ENCODE results near the gene HYLS1.

HYLS1 gene

DNA sequence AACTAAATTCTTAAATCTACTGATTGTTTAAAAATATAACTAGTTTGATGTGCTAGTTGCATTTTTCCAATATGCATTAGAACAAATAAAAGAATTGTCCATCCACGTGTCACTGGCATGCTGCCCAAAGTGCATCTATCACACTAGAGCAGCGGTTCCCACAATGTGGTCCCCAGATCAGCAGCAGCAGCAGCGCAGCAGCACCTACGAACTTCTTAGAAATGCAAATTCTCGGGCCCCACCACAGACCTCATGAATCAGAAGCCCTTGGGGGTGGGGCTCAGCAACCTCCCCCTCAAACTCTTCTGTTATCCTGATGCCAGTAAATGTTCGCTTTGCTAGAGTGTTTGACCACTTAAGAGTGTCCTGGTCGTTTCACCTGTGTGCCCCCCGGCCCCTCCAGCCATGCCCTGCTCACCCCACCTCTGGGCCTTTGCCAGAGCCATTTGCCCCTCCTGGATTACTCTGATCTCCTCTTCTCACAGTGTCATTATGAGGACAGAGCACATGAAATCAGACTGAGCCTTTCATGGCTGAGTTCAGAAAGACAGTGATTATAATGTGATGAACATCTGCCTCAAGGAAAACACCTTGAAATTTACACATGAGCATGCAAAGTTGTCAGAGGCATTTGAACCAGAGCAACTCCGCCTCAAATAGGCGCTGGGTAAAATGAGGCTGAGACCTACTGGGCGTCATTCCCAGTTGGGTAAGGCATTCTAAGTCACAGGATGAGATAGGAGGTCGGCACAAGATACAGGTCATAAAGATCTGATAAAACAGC is 45.8 kb downstream of the HYLS1 start:
- no peak for DNase-seq (ENCODE audit: low spot score)

DNA sequence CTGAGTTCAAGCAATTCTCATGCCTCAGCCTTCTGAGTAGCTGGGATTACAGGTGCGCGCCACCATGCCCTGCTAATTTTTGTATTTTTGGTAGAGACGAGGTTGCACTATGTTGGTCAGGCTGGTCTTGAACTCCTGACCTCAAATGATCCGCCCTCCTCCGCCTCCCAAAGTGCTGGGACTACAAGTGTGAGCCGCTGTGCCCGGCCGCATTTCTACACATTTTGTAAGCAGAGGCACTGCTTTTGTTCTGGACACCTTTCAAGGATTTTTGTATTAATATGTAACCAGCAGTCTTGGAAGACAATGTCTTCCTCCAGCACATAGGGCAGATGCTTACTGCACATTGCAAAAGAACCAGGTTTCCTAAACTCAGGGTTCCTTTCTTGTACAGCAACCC is 47.0 kb downstream of the HYLS1 start:
- DNase-seq (ENCODE audit: low spot score): no peak

- no peak for DNase-seq (ENCODE audit: low spot score)
Measured at GRCh38 chr11:125935056-125935455, 47.6 kb downstream of the HYLS1 start.

GRCh38 chr11:125935618-125936199 is 48.2 kb downstream of the HYLS1 start:
- DNase-seq (ENCODE audit: low spot score): no peak

GRCh38 chr11:125938418-125938817 is 51.0 kb downstream of the HYLS1 start:
- DNase-seq (ENCODE audit: low spot score): no peak

DNA sequence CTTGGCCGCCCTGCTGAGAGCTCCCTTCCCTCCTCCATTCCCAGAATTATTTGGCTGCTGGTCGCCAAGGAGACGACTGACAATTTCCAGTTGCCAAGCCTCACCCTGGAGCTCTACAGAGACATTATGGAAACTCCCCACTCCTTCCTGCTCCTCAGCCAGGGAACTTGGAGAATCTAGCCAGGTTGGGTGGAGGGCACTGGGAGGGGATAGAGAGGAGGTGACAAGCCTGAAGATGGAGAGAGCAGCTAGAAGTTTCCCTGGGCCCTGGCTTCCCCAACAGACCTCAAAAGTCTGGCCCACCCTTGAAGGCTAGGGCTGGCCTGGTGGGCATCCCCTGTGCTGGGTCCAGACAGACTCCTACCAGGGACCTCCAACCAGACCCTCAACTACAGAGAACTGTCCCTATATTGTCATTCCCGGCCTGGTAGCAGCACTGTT is 51.6 kb downstream of the HYLS1 start:
- DNase-seq (ENCODE audit: low spot score): no peak

DNA sequence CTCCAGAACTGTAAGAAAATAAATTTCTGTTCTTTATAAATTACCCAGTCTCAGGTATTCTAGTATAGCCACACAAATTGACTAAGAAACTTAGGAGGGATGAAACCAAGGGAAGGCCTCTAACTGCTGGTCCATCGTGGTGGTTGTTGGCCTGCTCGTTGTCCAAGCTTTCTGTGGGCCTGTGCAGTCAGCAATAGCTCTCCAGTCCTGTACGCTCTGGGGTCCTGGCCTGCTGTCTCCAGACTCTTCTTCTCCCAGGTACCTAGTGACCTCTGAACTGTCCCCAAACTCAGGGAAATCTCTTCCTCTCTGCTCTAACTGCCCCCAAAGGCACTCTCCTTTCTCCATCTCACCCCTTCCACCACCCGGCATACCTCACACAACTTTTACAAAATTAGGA is 52.7 kb downstream of the HYLS1 start:
- no peak for DNase-seq (ENCODE audit: low spot score)

DNA sequence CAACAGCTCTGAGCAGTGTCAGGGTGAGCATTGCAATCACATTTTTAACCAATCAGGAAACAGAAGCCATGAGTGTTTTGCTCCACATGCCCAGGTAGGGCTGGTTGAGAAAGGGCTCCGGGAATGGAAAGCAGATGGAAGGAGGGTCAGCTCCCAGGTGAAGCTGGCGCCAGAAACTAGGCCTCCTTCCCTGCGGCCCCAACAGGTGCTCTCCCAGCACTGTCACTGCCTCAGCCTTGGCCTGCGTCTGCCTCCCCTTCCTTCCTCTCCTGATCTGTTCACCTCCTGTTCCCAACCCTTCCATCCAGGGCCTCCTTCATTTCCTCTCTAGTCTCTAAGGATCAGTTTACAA is 53.8 kb downstream of the HYLS1 start:
- DNase-seq (ENCODE audit: low spot score): no peak

- peak; percentile 78 for DNase-seq (ENCODE audit: low spot score)
Measured at GRCh38 chr11:125941619-125942611, 54.4 kb downstream of the HYLS1 start.

- DNase-seq (ENCODE audit: low spot score): no peak
Measured at GRCh38 chr11:125942771-125943428, 55.4 kb downstream of the HYLS1 start.

DNA sequence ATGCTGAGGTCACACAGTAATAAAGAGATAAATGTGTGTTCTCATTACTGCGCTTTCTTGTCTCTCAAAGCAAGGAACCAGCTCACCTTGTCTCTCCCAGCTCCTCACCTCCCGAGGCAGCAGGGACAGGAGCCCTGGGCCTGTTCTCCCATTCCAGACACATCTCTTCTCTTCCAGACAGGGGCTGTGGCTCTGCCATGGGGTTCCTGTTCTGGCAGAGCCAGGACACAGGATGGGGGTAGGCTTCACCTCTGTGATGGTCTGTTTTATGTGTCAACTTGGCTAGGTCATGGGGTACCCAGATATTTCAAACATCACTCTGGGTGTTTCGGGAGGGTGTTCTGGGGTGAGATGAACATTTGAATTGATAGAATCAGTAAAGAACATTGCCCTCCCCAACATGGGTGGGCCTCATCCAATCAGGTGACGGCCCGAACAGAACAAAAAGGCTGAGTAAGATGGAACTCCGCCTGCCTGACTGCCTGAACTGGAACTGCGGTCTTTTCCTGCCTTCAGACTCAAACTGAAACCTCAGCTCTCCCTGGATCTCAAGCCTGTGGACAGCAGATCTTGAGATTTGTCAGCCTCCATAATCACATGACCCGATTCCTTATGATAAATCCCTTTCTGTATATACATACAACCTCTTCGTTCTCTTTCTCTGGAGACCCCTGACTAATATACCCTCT is 56.3 kb downstream of the HYLS1 start:
- DNase-seq (ENCODE audit: low spot score): no peak

GRCh38 chr11:125944350-125945010 is 57.0 kb downstream of the HYLS1 start:
- DNase-seq (ENCODE audit: low spot score): no peak

- no peak for DNase-seq (ENCODE audit: low spot score)
Measured at GRCh38 chr11:125945011-125945796, 57.7 kb downstream of the HYLS1 start.

DNA sequence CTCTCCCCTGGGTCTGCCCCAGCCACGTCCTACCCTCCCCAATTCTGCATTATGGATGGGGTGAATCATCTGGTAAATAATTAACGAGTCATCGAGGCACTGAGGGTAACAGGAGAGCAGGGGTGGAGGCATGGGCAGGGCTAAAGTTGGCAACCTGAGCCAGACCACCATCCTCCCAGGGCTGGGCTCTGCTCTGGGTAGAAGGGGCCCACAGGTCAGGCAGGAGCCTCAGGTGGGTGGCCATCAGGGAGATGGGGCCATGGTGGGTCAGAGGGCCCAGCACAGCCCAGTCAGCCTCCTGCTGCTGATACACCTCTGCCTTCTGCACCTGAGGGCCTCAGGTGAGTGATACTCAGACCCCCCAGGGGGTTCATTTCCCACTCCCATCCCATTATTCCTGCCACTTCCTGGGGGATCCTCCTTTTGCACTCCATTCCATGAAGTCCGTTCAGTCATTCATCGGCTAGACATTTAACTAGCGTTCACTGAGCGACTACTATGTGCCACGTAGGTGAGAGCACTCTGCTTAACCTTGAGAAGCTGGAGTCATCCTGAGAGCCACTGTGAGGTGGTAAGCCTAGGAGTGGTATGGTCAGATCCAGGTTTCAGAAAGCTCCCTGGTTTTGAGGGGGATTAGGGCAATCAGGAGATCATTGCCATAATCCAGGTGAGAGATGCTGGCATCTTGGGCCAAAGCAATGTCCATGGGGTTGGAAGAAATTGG is 58.5 kb downstream of the HYLS1 start, which contains the start of gene VSIG10L2:
Gene VSIG10L2, plus strand, starts transcription at position 248 of the 724 bp plus-strand sequence. Its CDS starts 12 bp downstream, at position 260.
- DNase-seq (ENCODE audit: low spot score): no peak

DNA sequence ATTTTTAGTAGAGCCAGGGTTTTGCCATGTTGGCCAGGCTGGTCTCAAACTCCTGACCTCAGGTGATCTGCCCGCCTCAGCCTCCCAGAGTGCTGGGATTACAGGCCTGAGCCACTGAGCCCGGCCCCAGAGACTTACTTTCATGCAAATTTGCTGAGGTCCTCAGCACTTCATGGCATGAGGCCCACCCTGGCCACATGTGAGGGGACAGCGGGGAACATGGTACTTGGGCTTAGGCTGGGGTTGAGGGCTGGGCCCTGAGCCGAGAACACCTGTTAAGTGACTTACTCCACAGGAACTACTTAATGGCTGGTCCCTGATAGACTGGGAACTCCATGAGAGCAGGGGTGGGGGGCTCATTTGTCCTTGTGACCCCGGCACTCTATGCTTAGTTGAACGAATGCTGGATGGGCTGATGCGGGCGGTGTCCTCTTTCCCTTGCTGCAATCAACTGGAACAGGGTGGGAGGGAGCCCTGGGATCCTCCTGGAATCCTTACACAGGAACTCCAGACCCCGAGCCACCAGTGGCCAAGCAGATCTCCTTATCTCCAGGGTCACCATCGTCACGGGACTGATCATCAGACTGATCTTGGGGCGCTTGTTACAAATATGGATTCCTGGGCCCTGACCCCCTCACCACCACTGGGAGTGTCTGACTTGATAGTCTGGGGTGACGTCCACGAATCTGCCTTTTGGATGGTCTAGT is 59.4 kb downstream of the HYLS1 start:
- DNase-seq (ENCODE audit: low spot score): no peak

DNA sequence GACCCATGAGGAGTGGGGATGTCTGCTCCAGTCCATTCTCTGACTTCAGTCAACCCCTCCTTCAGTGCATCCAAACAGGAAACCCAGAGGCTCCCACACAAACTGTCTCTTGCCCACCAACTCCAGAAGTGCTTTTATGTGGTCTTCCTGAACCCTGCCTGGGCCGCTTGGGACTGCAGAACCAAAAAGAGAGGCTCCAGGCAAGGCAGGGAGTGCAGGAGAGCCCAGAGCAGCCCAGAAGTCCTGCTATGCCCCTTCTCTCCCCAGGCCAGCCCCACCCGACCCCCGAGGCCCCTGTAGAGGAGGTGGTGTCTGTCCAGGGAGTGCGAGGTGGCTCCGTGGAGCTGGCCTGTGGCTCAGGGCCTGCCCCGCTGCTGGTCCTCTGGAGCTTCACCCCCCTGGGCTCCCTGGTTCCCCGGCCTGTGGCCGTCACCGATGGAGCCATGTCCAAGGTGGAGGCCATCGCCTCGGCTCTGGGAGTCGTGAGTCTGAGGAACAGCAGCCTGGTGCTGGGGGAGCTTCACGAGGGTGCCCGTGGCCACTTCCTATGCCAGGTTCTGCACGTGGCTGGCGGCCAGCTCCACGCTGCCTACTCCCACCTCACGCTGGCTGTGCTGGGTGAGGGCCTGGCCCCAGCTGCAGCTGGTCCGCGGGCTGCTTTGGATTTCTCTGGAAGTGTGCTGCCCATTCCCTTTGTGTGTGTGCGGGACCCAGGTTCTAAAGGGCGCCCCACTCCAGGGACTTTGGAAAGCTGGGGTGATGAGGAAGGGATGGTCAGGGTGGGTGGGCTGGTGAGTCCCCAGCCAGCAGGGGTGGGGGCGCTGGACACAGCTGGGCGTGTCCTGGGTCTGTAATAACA is 60.2 kb downstream of the HYLS1 start:
- DNase-seq (ENCODE audit: low spot score): no peak

DNA sequence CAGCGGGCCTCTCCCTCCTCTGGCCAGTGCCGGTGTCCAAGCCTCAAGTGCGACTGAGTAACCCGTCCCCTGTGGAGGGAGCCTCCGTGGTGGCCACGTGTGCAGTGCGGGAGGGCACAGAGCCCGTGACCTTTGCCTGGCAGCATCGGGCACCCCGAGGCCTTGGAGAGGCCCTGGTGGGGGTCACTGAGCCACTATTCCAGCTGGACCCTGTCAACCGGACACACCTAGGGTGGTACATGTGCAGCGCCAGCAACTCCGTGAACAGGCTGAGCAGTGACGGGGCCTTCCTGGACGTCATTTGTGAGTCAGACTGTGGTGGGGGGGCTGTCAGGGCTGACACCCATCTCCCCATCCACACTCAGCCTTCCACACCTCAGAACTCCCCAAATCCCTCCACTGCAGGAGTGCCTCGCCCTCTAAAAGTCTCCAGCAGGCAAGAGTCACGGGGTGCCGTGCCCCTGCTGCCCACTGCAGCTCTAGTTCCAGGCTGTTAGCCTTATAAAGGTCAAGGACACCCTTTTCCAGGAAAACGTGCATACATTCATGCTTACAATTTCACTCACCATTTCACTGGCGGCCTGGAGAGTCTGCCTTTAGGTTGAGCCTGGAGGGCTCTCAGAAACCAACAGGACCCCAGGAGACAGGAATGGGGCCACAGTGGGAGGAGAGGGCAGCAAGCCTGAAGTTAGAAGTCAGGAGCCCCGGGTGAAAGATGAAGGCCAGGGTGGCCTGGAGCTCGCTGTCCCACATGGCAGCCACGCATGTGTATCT is 61.0 kb downstream of the HYLS1 start:
- DNase-seq (ENCODE audit: low spot score): no peak
